Right atrium auricular region (tissue), 2 donors: ENCODE measurements around the gene SLC35A2. TPM values are rescaled to one million over a fixed set of nuclear protein-coding genes. Genes with fewer than 3 reads are reported as not detected.
A peak's percentile ranks its signal among the peaks of the same experiment; 100 is the strongest.

Source experiments
- DNase-seq: peaks from one replicate; pipeline ENCODE4 v3.0.0-alpha.2; 2019; ENCODE audit warnings: low spot score
- H3K27ac ChIP-seq, 2 donors: fragments of 200-600 bp; sonication (generic); 1 replicate in 1 of 2; 2 replicates in 1 of 2; pipeline ENCODE4 v1.5.1; 2016 to 2019
- H3K27me3 ChIP-seq, 2 donors: fragments of 200-600 bp; sonication (generic); one replicate each; pipeline versions ENCODE4 v1.5.1 to v1.6.0; 2017 to 2019
- H3K36me3 ChIP-seq: fragments of 200-600 bp; sonication (generic); one replicate; pipeline ENCODE4 v1.5.1; 2016
- H3K4me1 ChIP-seq, 2 donors: fragments of 200-600 bp; sonication (generic); one replicate each; pipeline versions ENCODE4 v1.5.1 to v1.6.0; 2017 to 2019
- H3K4me3 ChIP-seq, 2 donors: fragments of 200-600 bp; sonication (generic); 1 replicate in 1 of 2; 2 replicates in 1 of 2; pipeline ENCODE4 v1.5.1; 2017 to 2019; ENCODE audit warnings: mild to moderate bottlenecking in 1 of 2, moderate library complexity in 1 of 2
- H3K9me3 ChIP-seq, 2 donors: fragments of 200-600 bp; sonication (generic); one replicate each; pipeline ENCODE4 v1.5.1; 2019
- CTCF ChIP-seq, 2 donors: fragments of 200-600 bp; sonication (generic); IDR thresholded peaks; one replicate each; pipeline ENCODE4 v1.5.1; 2019; ENCODE audit warnings: antibody characterized with exemption in 2 of 2
- total RNA-seq, 2 donors: library from RNA; depleted of rRNA; stranded (reverse); fragments of >200 nt; gene quantifications; one replicate each; pipeline ENCODE4 v1.1.0, GENCODE V29; 2016

The SLC35A2 gene
- total RNA-seq, 2 donors from 2014 or later, result 16.8 to 18.8 TPM

- Histone ChIP-seq H3K4me1 (peaks cover 0 to 11% of the 10 kb centered on the region in 2 donors), H3K27ac (peak overlapping the region; percentile 94 to 96), H3K36me3 (peaks cover 16% of the 10 kb centered on the region), H3K9me3 (no peaks in the 10 kb centered on the region), H3K4me3 (peak overlapping the region; percentile 59 to 66), H3K27me3 (no peaks in the 10 kb centered on the region)
- TF ChIP-seq CTCF (IDR thresholded peaks at IDR 0.05), result no peak
- peak; percentile 81 for DNase-seq
These were observed 14.3 kb downstream of the SLC35A2 start for GRCh38 chrX:48897157-48897624.

- DNase-seq, result no peak
- Histone ChIP-seq H3K27me3 (no peaks in the 10 kb centered on the region), H3K27ac (peak overlapping the region; percentile 94 to 96), H3K36me3 (peaks cover 10% of the 10 kb centered on the region), H3K4me1 (peaks cover 0 to 11% of the 10 kb centered on the region in 2 donors), H3K9me3 (no peaks in the 10 kb centered on the region), H3K4me3 (peak overlapping the region; percentile 59 to 66)
- no peak for TF ChIP-seq CTCF (IDR thresholded peaks at IDR 0.05)
These were observed 14.8 kb downstream of the SLC35A2 start for GRCh38 chrX:48896611-48897011.

GRCh38 chrX:48894891-48895290 is 16.6 kb downstream of the SLC35A2 start:
- Histone ChIP-seq H3K27ac (no peak overlapping the region), H3K4me1 (peaks cover 0 to 11% of the 10 kb centered on the region in 2 donors), H3K27me3 (no peaks in the 10 kb centered on the region), H3K4me3 (no peak overlapping the region), H3K36me3 (no peaks in the 10 kb centered on the region), H3K9me3 (no peaks in the 10 kb centered on the region)
- no peak for TF ChIP-seq CTCF (IDR thresholded peaks at IDR 0.05)
- no peak for DNase-seq

- TF ChIP-seq CTCF (IDR thresholded peaks at IDR 0.05), result no peak
- Histone ChIP-seq H3K4me1 (peaks cover 0 to 8% of the 10 kb centered on the region in 2 donors), H3K4me3 (no peak overlapping the region), H3K9me3 (no peaks in the 10 kb centered on the region), H3K27me3 (no peaks in the 10 kb centered on the region), H3K36me3 (no peaks in the 10 kb centered on the region), H3K27ac (no peak overlapping the region)
- no peak for DNase-seq
These were observed 17.7 kb downstream of the SLC35A2 start for GRCh38 chrX:48893556-48894348.

GRCh38 chrX:48892896-48893295 is 18.6 kb downstream of the SLC35A2 start:
- Histone ChIP-seq H3K9me3 (no peaks in the 10 kb centered on the region), H3K4me1 (peaks cover 0 to 8% of the 10 kb centered on the region in 2 donors), H3K27me3 (no peaks in the 10 kb centered on the region), H3K4me3 (no peak overlapping the region), H3K36me3 (no peaks in the 10 kb centered on the region), H3K27ac (no peak overlapping the region)
- no peak for TF ChIP-seq CTCF (IDR thresholded peaks at IDR 0.05)
- no peak for DNase-seq
